ENCODE measurements around the gene CDYL.

Gene CDYL

GRCh38 chr6:4892785-4893485 lies 116.7 kb downstream of the CDYL start:
- TF ChIP-seq CTCF (conservative IDR thresholded peaks at IDR 0.05), result no peak
- no peak overlapping the region for H3K27ac ChIP-seq

GRCh38 chr6:4894049-4894448 lies 117.8 kb downstream of the CDYL start:
- no peak overlapping the region for H3K27ac ChIP-seq
- no peak for TF ChIP-seq CTCF (conservative IDR thresholded peaks at IDR 0.05)

GRCh38 chr6:4895971-4896370 lies 119.8 kb downstream of the CDYL start:
- no peak for TF ChIP-seq CTCF (conservative IDR thresholded peaks at IDR 0.05)
- no peak overlapping the region for H3K27ac ChIP-seq

- H3K27ac ChIP-seq, result no peak overlapping the region
- TF ChIP-seq CTCF (conservative IDR thresholded peaks at IDR 0.05), result no peak
Measured at GRCh38 chr6:4896401-4896800, 120.2 kb downstream of the CDYL start.

GRCh38 chr6:4899249-4900034 lies 123.2 kb downstream of the CDYL start:
- no peak for TF ChIP-seq CTCF (conservative IDR thresholded peaks at IDR 0.05)
- no peak overlapping the region for H3K27ac ChIP-seq

- no peak overlapping the region for H3K27ac ChIP-seq
- TF ChIP-seq CTCF (conservative IDR thresholded peaks at IDR 0.05), result no peak
Measured at GRCh38 chr6:4901386-4902061, 125.3 kb downstream of the CDYL start.

GRCh38 chr6:4902363-4902762 lies 126.2 kb downstream of the CDYL start:
- TF ChIP-seq CTCF (conservative IDR thresholded peaks at IDR 0.05), result no peak
- H3K27ac ChIP-seq, result no peak overlapping the region
